NCI-H1436 (cell line): ENCODE results near the gene TMTC1.

ENCODE experiments used
- DNase-seq: peaks from one replicate; lab custom pipeline; 2025; lab: John Stamatoyannopoulos, UW

TMTC1 gene

GRCh38 chr12:29780084-29780483 lies 3.7 kb downstream of the TMTC1 start:
- no peak for DNase-seq

DNA sequence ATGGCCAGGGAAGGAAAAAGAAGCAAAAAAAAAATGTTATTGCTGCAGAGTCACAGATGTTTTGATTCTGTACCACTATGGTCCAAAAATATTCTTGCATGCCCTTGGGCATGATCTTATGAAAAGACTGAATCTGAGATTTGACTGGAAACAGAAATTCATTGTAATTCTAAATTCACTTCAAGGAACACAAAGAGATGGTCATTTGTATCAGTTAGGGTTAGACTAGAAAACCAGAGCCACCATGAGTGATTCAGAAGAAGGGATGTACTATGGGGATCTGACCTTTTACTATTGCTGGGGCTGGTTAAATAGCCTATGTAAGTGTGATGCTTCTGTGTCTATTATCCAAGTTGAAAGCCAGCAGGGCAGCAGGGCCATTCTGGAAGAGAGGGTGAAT lies 5.2 kb downstream of the TMTC1 start:
- DNase-seq = no peak

DNA sequence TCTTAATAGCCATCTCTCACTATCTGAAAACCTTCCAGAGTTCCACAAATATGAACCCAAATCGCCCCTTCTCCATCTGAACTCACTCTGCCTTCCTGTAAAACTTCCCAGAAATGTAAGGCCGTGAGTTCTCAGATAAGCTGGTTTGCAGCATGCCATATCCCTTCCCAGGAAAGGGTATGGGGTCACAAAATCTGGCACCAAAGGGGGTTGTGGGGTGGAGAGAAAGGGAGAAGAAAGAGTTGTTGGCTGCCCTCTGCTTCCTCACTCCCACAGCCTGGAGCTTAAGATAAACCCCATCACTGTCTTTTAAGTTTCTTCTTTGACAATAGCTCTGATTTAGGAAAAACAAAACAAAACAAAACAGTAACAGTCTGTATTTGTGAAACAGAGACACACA lies 10.7 kb downstream of the TMTC1 start:
- no peak for DNase-seq

DNA sequence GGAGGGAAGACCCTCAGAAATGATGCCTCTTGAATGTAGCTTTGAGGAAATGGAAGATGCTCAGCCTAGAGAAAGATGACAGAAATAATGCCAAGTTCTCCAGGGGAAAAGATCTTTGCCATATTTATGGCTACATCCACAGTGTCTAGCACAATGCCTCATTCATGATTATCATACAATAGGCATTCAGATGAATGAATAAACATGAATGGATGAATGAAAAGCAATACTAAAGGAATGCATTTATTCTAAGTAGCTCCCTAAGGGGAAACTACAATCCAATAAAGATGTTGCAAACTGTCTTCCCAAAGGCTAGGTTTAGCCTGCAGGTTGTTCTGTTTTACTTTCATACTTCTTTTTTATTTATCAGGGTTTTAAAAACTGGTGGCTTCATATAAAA lies 12.0 kb downstream of the TMTC1 start:
- DNase-seq = no peak

GRCh38 chr12:29771165-29771564 lies 12.6 kb downstream of the TMTC1 start:
- no peak for DNase-seq

DNA sequence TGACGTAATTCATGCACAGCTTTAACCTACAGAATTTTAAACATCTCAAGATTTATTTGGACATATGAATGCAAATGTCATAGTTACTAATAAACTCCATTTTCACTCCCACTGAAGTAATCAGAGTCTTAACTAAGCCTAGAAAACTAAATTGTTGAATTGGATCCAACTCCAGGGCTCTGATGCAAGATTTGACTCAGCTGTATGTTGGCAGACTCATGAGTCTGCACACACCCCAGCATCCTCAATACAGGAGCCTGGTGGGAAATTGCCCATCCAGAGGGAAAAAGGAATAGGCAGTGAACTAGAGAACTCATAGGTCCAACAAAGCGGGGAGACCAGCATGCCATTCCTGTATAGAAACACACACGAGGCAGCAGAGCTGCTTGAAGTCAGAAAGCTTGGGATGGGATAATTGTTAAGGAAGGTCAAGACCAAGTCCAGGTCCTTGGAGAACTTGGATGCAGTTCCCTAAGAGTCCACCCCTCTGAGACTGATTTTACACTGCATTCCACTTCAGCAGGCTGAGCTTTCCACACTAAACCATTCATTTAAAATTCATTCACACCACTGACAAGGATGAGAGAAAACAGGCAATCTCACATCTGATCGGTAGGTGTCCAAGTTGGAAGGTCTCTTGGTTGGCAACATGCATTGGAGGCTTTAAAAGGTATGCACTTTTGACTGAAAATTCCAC lies 14.4 kb downstream of the TMTC1 start:
- DNase-seq = no peak

GRCh38 chr12:29768372-29768771 lies 15.4 kb downstream of the TMTC1 start:
- DNase-seq = no peak

DNA sequence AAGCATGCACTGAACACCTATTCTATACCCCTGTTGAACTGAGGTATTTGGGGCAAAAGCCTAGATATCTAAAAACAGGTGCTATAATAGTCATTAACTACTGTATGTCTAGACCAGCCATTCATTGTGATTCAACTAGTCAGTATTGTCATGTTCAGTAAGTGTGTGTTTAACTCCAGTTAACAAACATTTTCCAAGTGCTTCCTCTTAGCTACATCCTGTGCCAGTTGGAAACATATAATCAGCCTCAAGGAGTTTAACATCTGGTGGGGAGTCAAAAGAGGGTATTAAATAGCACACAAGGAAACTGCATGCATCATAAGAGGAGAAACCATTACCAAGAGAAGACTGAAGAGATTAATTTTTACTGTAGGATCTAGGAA lies 20.4 kb downstream of the TMTC1 start:
- no peak for DNase-seq

DNA sequence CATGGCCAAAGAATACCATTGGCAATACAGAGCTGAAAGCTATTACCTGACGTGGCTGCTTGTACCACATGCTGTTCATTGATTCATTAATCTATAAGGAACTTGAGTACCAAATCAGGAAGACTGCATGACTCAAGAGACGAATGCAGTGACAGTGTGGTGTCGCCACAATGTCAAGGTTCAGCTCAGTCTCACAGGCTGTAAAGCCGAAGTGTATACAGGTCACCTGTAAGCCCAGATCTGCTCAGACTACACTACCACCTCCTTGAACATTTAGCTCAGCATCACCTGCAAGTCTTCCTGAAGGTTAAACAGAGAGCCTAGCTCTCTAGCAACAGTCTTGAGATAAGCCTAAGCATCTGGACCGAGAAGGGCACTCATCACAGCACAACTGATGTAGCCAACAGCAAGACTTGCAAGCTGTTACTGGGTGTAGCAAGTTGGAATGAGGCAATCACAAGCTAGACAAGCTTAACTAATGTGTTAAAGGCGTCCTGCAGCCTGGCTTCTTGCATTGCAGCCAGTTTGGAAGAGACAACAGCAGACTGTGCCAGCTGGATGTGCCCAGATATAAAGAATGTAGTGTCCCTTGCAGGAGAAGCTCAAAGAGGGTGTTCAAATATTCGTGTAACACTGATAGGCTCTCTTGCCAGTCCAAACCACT lies 21.0 kb downstream of the TMTC1 start:
- no peak for DNase-seq

GRCh38 chr12:29759950-29760349 lies 23.8 kb downstream of the TMTC1 start:
- DNase-seq = no peak

- DNase-seq = no peak
Observed at GRCh38 chr12:29756741-29757390, 26.9 kb downstream of the TMTC1 start.

GRCh38 chr12:29754235-29755189 lies 29.2 kb downstream of the TMTC1 start:
- no peak for DNase-seq

DNA sequence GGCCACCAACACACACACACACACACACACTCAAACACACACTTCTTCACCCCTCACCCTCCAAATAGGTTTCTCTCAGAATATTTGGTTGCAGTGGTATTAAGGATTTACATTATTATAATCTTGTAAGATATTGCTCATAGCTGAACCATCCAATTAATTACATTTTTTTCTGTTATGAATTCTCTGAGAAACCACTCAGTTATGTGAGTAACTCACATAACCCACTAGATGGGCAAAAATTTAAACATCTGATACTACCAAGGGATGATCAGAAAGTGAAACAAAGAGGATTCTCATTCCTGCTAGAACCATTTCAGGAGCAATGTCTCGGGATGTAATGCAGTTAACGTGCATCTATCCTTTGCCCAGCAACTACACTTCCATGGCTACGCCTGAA lies 31.6 kb downstream of the TMTC1 start:
- DNase-seq = no peak

DNA sequence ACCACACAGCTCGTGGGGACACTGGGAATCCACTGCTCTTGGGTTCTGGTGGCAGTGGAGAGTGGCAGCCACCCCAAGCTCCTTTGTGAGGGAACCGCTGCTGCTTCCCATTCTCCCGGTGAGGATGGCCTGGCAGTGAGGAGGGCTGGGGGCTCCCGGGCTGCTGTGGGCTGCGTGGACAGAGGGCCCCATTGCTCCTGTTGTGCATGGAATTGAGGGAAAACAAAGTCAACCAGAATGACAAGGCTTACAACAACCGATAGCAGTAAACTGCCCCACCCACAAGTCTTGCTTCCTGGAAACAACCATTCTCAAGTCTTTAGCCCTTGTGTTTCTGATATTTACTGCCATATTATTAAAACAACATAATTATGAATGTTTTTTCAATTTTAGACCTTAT lies 32.1 kb downstream of the TMTC1 start:
- DNase-seq = no peak

DNA sequence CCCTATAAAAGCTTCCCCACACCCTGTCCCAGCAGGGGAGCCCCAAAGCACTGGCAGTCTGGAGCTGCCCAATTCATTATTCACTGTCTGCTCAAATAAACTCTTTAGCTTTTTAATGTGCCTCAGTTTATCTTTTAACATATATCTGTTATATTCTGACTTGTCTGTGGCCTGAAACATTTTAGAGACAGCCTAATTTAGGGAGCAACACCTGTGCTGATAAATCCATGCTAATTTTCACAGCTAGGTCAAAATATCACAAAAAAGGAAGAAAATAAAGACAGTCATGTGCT lies 32.9 kb downstream of the TMTC1 start:
- no peak for DNase-seq

DNA sequence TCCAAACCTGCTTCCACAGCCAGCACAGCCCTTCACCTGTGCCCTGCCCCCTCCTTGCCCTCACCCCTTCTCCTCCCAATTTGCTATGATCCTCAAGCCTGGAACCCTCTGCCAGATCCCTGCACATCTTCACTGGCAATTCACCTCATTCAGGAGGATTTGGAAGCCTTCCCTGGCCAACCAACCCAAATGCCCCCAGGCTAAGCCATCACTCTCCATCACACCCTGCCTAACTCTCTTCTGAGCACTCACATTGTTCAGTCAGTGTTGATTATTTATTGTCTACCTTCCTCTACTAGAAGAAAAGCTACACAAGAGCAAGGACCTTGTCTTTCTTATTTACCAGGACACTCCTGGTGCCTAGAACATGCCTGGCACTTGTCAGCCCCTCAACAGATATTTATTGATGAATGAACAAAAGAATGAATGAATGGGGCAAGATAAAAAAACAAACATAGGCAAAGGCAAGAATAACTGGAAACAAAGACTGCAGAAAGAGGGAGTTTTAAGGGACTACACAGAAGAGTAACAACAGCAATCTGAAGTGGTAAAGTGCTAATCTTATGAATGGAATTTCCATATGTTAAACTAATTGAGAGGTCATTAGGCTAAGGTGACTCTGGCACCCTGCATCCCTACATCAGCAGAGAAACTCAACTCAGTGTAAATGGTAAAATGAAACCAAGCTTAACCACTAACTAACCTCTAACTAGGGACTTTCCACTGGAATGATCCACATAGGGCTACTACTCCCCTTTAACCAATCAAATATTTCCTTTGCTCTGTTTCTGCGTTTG lies 33.4 kb downstream of the TMTC1 start:
- no peak for DNase-seq

GRCh38 chr12:29744365-29744764 lies 39.4 kb downstream of the TMTC1 start:
- no peak for DNase-seq

DNA sequence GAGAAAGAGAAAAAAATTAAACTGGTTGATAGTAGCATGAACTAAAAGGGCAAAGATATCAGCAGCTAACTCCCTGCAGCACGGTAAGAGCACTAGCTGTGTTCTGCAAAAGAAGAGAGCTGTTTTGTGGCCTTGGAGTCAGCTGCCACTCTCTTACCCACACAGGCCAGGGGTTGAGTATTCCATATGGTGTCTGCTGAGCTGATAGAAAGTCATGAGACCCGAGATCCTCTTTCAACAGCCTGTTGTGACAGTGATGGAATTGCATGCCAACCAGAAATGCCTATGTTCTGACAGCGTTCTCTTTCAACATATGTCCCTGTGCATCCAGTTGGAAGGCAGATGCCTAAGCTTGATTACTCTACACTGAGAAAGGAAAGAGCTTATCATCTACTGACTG lies 39.9 kb downstream of the TMTC1 start:
- DNase-seq = no peak

DNA sequence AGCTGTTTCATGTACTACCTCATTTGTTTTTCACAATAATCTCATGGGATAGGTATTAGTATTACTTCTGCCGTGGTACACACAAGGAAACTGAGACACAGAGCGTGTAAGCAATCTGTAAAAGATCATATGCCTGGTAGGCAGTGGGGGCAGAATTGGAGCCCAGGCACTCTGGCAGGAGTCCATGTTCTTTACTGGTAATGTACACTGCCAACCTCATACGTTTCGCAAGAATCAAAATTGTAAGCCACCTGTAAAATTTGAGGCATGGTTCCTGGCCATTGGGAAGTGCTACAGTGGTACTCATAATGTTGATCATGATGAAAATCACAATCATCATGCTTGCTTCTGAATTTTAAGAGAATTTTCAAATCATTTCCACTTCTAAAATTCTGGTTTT lies 40.7 kb downstream of the TMTC1 start:
- no peak for DNase-seq

- DNase-seq = no peak
Observed at GRCh38 chr12:29742646-29743045, 41.1 kb downstream of the TMTC1 start.

DNA sequence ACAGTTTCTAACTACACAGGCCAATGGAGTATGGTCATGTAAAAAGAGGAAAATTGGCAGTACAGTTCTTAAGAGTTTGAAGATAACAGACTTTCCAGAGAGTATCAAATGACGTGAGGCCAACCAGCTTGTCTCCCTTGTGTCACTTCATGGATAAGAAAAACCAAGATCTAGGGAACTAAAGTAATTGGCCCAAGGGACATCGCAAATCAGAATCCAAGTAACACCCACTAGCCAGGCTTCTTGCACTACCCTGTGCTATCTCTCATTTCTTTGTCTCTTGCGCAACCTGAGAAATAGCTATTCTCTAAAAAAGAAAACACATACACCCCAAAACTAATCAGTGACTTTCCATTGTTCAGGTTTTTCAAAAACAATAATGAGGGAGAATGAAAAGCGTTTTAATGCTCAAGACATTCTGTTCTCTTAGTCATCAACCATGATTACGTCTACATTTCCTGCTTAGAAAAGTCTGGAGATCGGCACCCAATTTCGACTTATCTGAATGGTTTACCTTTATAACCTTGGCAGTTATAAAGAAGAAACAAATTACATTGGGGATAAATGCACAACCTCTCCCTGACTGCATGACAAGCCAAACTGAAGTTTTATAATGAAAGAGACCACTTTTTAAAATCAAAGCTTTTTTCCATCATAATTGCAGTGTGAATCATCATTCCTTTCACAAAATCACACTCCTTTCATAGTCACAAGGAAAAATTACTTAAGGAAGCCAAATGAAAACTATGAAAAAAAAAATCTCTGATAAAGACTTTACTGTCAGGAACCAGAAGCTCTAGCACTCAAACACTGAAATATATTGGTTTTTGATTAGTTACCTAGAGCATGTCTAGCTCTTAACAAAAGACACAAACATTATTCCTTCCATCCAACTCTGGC lies 42.1 kb downstream of the TMTC1 start:
- DNase-seq = no peak
